Measurements from ENCODE around the gene SCGB2B2.
"Not testable (repeated sequence)": the region's sequence is repeated elsewhere in the genome, so short reads cannot be mapped to it uniquely, and the experiment has no call there.

SCGB2B2 gene, protein sequence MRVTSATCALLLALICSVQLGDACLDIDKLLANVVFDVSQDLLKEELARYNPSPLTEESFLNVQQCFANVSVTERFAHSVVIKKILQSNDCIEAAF

DNA sequence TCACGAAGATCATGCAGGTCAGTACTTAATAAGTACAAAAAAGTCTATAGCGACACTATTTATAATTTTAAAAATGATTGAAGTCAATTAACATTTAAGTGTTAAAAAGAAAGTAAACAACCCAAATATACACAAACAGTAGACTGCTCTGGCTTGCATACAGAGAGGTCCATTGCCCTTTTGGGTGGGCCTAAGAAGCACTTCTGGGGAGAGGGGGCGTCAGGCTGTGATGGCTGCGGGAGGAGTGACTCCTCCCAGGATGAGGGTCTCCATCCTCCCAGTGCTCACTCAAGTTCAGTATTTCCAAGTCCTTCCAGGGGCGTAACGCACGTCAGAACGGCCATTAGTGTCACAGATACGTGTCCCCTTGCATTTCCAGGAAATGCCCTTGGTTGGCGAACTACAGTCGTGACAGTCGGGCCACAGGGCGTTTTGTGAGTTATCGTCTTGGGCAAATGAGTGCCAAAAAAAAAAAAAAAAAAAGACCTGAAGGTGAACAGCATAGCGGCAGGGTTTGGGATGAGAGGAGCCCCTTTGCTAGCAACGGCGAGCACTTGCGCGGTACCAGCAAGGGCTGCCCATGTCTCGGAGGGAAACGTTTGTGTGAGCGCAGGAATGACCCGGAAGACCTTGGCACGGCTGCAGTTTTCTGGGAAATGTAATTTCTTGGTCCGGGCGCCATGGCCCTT is at the start of gene SCGB2B2:
SCGB2B2 (minus strand) TSS at position 463 of the 689 bp plus-strand sequence. CDS start 82,596 bp downstream, outside the sequence.
- no peak for DNase-seq (ENCODE audit: low read depth)

DNA sequence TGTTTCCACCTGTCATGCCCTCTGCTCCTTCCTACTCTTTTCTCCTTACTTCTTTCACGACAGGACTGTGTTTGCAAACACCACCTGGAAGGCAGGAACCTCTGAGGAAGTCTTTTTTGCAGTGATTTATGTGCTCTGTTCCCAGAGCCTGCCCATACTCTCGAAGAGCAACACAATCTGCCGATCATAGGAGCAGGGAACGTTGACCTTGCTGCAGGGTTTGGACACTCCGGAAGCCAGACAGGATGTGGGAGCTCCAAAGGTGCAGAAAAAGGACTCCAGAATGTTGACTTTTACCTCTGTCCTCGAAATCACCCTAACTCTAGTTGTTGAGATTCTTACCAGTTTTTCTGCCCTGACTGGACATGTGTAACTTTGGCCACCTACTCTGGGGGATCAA is 48.4 kb upstream of the SCGB2B2 start:
- DNase-seq (ENCODE audit: low read depth), result no peak

DNA sequence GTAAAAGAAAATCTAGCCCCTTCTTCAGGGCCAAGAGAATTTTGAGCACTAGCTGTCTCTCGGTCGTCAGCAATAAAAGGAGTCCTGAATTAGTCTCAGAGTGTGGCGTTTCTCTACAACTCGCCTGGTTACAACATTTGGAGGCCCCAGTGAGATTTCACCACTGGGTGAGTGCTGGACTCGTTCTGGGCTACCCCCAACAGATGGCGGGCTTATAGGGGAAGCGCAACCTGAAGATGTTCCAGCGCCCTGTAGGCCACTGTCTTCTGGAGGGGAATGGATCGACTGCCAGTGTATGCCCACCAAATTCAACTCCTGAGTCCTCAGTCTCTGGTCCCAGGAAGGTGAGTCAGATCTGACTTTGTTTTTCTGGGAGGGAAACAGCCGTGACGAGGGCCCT is 45.4 kb upstream of the SCGB2B2 start:
- DNase-seq (ENCODE audit: low read depth), result peak; percentile 13

DNA sequence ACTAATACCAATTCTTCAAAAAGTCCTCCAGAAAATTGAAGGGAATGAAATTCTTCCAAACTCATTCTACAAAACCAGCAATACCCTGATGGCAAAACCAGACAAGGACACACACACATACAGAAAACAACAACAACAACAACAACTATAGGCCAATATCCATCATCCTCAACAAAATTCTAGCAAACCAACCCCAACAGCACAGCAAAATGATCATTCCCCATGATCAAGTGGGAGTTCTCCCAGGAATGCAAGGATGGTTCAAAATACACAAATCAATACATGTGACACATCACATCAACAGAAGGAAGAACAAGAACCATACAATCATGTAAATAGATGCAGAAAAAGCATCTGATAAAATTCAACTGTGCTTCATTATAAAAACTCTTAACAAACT is 38.4 kb upstream of the SCGB2B2 start:
- no peak for DNase-seq (ENCODE audit: low read depth)

DNA sequence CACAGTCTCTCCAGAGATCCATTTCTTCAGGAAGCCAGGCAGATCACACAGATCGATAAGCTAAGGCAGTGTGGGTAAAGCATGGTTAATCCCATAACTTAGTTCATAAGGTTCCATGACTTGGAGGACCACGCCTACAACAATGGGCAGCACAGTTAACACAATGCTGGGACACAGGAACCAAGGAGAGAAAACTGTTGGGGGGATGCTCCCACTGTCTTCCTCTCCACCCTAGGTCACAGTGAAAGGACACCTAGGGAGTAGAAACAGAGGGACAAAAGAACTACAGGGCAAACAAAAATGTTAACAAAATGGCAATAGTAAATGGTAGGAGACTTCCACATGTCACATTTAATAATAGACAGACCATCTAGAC is 36.3 kb upstream of the SCGB2B2 start:
- DNase-seq (ENCODE audit: low read depth), result no peak

DNA sequence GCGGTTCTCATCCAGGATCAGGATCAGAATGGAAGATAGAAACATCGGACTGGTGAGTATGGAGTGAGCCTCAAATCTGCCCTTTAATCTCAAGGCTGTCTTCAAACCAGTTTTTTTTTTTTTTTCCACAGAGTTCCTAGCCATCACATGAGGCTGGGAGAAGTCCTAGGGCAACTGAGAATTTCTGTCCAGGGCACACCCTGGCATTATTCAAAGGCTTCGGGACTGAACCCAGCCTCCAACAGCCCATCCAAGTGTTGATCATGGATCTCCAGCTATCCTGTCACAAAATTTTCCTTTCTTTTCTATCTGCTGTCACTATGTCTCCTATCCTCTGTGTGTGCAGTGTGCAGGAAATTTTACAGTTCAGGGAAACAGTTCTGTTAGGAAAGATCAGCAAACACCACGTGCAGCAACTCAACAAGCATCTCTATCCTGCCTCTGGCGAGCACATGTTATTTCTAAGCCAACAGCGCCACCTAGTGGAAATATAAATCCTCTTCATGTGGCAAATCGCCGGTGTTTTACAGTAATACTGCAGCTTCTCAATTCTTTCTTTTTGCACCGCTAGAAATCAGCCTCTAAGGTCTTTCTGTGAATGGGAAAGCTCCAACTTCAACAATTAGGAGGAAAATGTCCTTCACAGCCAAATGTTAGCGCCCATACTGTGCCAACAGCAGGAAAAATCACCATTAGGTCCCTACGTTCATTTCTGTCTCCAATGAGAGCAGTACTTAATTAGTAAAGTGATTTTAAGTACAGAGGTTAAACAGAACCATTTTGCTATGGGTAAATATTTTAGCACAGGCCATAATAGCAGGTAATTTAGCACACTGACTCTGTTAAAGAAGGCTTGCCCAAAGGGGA is 35.7 kb upstream of the SCGB2B2 start:
- peak; percentile 76 for DNase-seq (ENCODE audit: low read depth)

DNA sequence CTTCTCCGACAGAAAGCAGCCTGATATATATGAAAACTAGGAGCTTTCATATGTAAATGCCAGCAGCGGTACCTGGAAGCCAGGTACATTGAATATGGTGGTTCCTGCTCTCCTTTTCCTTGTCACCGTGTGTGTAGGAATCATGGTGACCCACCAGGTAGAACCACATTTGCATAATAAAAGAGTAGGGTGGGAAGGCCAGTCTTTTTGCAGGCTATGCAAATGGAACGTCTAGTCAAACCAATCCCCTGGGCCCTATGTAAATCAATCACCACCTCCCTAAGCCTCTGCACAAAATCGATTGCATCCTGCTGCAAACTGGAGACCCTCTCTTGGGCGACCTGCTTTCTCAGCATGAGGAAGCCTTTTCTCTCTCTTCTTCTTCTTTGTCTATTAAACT is 34.9 kb upstream of the SCGB2B2 start:
- DNase-seq (ENCODE audit: low read depth), result no peak

DNA sequence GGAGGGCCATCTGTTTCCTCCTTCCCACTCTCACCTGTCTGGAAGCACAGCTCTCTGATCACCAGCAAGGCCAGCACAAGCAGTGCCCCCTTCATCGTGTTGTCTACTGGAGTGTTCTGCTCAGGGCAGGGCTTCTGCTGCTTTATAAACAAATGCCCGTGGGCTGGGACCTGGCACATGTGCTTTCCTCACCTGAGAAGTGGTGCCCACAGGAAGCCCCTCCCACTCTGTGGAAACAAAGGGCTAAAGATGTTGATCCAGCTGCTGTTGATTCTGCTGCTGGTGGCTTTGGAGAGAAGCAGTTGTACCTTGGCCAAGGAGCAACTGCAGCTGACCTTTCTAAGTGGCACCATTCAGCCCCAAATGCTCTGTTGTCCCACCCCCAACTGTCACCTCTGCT is 30.7 kb upstream of the SCGB2B2 start:
- DNase-seq (ENCODE audit: low read depth), result no peak

DNA sequence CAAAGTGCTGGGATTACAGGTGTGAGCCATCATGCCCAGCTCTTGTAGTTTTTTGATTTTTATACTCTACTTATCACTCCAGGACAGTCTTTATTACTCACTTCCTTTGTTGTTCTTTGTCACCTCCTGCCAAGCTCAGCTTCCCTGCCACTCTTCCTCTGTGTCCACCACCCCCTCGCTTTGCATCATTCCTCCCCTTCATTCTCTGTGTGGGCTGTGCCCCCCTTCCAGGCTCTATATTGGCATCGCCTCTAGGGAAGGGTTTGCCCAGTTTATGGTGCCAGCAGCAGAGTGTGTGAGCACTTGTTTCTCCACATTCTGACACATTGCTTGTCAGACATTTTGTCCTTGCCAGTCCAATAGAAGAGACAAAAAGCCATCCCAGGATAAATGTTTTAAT is 15.6 kb upstream of the SCGB2B2 start:
- DNase-seq (ENCODE audit: low read depth), result no peak

DNA sequence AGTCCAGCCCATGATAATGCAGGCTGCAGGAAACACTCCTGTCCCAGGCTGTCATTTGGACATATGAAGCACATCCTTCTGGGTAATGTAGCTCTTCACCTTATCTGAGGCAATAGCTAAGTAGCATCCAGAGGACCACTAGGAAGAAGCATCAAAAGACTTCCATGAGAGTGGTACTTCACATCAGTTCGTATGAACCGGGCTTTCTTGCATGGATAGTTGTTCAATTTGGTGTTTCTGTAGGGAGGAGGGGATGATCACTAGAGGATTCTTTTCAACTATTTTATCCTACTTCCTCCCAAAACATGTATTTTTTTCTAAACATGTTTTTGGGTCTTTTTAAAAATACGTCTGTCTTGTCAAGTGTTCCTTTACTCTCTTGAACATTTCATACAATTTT is 13.4 kb upstream of the SCGB2B2 start:
- no peak for DNase-seq (ENCODE audit: low read depth)

DNA sequence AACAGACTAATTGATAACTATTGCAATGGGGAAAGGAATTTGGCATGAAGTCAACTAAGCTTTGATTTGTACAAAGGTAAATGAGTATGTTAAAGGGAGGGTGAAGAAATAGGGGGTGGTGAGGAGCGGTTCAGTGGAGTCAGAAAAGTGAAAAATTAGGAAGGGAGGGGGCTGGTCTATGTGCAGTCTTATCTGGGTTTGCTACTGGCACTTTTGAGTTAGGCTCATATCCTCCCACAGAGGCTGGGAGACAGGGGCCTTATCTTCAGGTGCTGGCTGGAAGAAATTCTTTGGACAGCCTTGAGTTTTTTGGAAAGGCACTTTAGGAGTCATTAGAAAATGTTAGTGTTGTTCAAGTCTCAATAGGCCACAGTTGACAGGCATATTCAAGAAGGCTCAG is 11.6 kb upstream of the SCGB2B2 start:
- no peak for DNase-seq (ENCODE audit: low read depth)

DNA sequence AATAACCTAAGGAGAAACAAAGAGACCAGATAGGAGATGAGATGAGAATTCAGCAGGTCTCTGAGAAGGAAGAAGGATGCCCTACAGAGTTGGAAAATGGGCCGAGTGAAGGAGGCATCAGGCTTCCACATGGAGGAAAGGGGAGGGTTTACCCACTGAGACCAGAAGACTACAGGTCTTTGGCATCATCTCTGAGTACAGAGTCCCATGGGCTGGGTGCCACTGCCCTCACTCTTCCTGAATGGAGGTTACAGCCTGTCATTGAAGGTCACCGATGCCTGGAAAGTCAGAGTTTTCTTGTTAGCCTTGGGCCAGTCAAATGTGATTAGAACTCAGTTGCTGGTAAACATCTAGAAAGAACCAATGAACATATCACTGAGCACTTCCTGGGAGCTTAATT is 10.4 kb upstream of the SCGB2B2 start:
- DNase-seq (ENCODE audit: low read depth), result no peak

DNA sequence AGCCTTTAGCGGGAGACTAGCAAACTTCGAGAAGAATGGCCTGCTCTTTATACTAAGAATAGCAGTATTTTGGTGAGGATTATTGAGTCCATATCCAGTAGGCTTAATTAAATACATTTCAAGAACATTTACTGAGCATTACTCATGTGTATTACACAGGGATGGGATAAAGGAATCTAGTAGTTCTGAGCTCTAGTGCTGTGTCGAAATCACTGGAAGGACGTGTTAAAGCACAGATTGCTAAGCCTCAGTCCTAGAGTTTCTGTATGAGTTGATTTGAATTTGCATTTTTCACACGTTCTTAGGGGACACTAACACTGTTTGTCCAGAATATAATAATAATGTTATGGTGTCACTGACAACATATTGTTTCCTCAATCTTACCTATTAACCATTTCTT is 9.5 kb upstream of the SCGB2B2 start:
- DNase-seq (ENCODE audit: low read depth), result no peak

DNA sequence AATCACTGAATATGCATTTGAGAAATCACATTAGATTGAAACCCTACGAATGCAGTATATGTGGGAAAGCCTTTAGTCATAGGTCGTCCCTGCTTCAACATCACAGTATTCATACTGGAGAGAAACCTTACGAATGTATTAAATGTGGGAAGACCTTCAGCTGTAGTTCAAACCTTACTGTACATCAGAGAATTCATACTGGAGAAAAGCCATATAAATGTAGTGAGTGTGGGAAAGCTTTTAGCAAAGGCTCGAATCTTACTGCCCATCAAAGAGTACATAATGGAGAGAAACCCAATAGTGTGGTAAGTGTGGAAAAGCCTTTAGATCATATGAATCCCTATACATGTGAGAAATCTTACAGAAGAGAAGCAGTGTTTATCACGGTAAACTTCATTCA is 8.3 kb upstream of the SCGB2B2 start:
- DNase-seq (ENCODE audit: low read depth), result not testable (repeated sequence)

DNA sequence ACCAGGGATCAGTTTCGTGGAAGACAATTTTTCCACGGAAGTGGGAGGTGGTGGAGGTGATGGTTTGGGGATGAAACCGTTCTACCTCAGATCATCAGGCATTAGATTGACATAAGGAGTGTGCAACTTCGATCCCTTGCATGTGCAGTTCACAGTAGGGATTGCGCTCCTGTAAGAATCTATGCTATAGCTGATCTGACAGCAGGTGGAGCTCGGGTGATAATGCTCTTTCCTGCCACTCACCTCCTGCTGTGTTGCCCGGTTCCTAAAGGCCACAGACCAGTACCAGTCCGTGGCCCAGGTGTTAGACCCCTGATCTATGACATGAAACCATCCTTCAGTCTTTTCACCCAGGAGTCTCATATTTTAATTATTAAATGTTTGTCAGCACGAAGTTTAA is 4.5 kb upstream of the SCGB2B2 start:
- no peak for DNase-seq (ENCODE audit: low read depth)

DNA sequence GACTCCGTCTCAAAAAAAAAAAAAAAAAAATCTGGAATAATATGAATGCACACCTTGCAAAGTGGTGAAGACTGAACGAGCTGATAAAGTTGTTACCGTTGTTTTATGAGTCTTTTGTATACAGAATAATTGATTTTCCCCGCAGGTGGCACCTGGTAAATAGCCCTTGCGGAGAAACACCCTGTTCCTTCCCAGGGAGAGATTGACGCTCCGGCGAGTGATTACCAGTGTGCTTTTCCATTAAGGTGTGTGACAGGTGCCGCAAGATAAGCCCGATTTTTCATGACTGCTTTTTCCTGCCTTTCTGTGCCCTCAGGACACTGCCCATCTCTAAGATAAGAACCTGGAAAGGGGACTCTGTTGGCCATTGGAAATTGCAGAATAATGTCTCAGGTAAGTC is 1.5 kb upstream of the SCGB2B2 start:
- DNase-seq (ENCODE audit: low read depth), result no peak

DNA sequence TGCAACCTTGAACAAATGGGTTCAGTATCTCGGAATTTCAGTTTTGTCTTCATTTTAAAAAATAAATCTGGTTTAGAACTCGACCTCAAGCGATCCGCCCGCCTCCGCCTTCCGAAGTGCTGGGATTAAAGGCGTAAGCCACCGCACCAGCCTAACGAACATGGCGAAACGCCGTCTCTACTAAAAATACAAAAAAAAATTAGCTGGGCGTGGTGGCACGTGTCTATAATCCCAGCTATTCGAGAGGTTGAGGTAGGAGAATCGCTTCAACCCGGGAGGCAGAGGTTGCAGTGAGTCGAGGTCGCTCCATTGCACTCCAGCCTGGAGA is 1.1 kb upstream of the SCGB2B2 start:
- no peak for DNase-seq (ENCODE audit: low read depth)

DNA sequence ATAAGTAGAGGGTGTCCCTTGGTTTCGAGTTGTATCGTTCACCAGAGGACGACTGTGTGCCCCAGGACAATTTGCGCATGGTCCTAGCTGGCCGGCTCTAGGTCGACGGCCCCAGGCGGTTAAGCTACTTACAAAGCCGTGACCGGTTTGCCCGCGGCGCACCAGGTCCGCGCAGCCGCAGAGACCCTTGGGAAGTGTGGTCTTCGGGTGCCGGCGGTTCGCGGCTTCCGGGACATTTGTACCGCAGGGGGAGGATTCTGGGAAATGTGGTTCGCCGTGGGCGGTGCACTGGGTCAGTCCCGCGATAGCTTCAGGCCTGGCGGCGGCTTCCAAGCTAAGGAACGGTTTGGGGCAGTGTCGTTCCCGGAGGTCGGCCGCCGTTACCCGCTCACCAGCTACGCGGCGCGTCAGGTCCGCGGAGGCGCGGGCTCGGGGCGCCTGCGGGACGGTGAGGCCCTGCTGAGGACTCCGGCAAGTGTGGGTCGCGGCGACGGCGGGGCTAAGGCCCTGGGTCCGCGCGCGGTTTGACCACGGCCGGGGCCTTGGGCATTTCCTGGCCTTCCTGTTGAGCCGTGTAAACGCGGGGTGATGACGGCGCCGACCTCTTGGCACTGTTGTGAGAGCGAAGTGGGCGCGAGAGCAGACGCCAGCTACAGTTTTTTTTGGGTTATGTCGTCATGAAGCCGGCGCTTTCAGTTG is 576 bp upstream of the SCGB2B2 start, which contains the start of gene ZNF302:
ZNF302 (plus strand) TSS at position 293 of the 699 bp plus-strand sequence. CDS start 1,127 bp downstream, outside the sequence.
- peak; percentile 95 for DNase-seq (ENCODE audit: low read depth)

DNA sequence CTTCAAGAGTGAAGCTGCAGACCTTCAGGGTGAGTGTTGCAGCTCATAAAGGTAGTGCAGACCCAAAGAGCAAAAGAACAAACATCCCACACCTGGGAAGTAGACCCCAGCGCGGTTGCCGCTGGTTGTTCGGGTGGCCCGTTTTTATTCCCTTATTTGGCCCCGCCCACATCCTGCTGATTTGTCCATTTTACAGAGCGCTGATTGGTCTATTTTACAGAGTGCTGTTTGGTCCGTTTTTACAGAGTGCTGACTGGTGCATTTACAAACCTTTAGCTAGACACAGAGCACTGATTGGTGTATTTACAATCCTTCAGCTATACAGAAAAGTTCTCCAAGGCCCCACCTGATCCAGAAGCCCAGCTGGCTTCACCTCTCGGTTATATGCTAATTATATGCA is 1.0 kb downstream of the SCGB2B2 start:
- DNase-seq (ENCODE audit: low read depth), result no peak

DNA sequence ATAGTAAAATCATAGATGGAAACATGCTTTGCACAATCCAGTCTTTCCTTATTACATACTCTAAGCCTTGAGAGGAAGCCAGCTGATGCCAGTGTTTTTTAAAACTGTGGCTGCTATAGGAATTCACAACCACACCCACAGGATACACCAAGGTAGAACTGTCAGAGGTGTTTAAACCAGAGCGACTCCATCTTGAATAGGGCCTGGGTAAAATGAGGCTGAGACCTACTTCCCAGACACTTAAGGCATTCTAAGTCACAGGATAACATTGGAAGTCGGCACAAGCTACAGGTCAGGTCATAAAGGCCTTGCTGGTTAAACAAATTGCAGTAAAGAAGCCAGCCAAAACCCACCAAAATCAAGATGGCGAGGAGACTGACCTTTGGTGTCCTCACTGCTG is 1.7 kb downstream of the SCGB2B2 start:
- no peak for DNase-seq (ENCODE audit: low read depth)

DNA sequence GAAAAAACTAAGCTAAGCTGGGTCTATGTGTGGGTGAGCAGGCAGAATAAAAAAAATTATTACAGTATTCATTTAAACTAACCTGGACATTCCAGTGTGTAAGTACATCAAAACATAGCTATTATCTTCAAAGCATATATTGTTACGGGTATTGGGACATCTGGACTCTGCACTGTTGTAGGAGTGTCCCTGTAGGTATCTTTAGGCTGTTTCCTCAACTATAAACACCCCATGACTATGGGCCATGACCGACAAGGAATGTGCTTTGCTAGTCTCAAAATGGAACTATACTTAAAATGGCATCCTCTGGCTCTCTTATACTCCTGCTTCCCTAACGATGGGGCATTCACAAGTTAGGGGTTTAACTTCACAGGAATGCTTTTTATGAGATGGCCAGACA is 3.4 kb downstream of the SCGB2B2 start:
- DNase-seq (ENCODE audit: low read depth), result no peak

DNA sequence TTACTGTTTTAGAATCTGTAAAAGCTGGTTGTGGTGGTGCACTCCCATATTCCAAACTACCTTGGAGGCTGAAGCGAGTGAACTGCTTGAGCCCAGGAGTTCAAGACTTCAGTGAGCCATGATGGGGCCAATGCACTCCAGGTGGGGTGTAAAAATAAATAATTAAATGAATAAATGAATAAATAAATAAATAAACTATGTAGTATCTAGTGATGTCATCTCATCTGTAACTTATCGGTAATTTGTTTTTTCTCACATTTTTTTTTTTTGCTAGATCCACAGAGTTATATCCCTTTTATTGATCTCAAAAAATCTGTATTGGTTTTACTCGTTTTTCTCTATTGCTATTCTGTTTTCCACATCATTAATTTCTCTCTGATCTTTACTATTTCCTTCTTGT is 5.0 kb downstream of the SCGB2B2 start:
- no peak for DNase-seq (ENCODE audit: low read depth)

DNA sequence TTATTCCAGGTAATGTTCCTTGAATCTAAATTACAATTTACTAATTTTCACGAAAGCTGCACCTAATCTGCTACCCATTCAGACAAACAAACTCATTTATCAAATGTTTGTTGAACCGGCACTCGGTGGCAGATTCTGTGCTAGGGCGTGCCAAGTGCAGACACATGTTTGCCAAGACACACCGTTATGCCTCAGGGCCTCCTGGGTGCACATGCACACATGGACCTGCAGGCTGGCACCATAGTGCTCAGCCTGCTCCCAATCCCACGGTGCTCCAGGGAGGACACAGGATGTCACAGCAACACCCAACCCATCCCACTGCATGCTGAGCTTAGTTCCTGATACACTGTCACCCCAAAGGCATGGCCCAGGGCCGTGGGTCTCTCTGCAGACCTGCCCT is 7.7 kb downstream of the SCGB2B2 start:
- no peak for DNase-seq (ENCODE audit: low read depth)
